Neural progenitor cell (in vitro differentiated cells): ENCODE measurements around the gene LMTK2. TPM values are rescaled to one million over a fixed set of nuclear protein-coding genes. Genes with fewer than 3 reads are reported as not detected.
A peak's percentile ranks its signal among the peaks of the same experiment; 100 is the strongest.

Experiments
- DNase-seq: peaks from one replicate; pipeline ENCODE4 v3.0.0-alpha.2; 2016; ENCODE audit warnings: low spot score
- H2AFZ ChIP-seq: fragments of 200-600 bp; sonication (generic); replicated peaks from 2 replicates; pipeline ENCODE4 v1.6.1; 2016; ENCODE audit warnings: antibody characterized with exemption
- H3F3A ChIP-seq: fragments of 200-600 bp; sonication (generic); 2 replicates; pipeline ENCODE4 v1.6.1; 2016; ENCODE audit warnings: antibody characterized with exemption, low read depth
- H3K27ac ChIP-seq: fragments of 200-600 bp; sonication (generic); 2 replicates; pipeline ENCODE4 v1.5.1; 2016; ENCODE audit warnings: mild to moderate bottlenecking
- H3K27me3 ChIP-seq: fragments of 200-600 bp; sonication (generic); 2 replicates; pipeline ENCODE4 v1.6.1; 2016; ENCODE audit warnings: mild to moderate bottlenecking, moderate library complexity
- H3K36me3 ChIP-seq: fragments of 200-600 bp; sonication (generic); 2 replicates; pipeline ENCODE4 v1.5.1; 2016
- H3K4me1 ChIP-seq: fragments of 200-600 bp; sonication (generic); 2 replicates; pipeline ENCODE4 v1.6.1; 2016; ENCODE audit warnings: mixed run types
- H3K4me2 ChIP-seq: fragments of 200-600 bp; sonication (generic); 2 replicates; pipeline ENCODE4 v1.6.1; 2016
- H3K4me3 ChIP-seq: fragments of 200-600 bp; sonication (generic); 2 replicates; pipeline ENCODE4 v1.5.1; 2016
- H3K79me2 ChIP-seq: fragments of 200-600 bp; sonication (generic); 2 replicates; pipeline ENCODE4 v1.6.1; 2016; ENCODE audit warnings: low read depth
- H3K9ac ChIP-seq: fragments of 200-600 bp; sonication (generic); 2 replicates; pipeline ENCODE4 v1.6.1; 2016
- H3K9me3 ChIP-seq: fragments of 200-600 bp; sonication (generic); 2 replicates; pipeline ENCODE4 v1.5.1; 2016; ENCODE audit warnings: low read depth
- H4K20me1 ChIP-seq: fragments of 200-600 bp; sonication (generic); 2 replicates; pipeline ENCODE4 v1.6.1; 2016; ENCODE audit warnings: low read depth
- H3K27ac Mint-ChIP-seq: 3 replicates; pipeline ENCODE4 v1.8.0; 2021; ENCODE audit warnings: mixed read lengths
- H3K27me3 Mint-ChIP-seq: 2 replicates; pipeline ENCODE4 v1.8.0; 2022; ENCODE audit warnings: low read depth, mild to moderate bottlenecking, inconsistent platforms, moderate library complexity, mixed read lengths; ENCODE audit not compliant: insufficient read depth
- H3K36me3 Mint-ChIP-seq: 3 replicates; pipeline ENCODE4 v1.8.0; 2021; ENCODE audit warnings: mixed read lengths
- H3K4me1 Mint-ChIP-seq: 3 replicates; pipeline ENCODE4 v1.8.0; 2021; ENCODE audit warnings: mixed read lengths
- H3K4me3 Mint-ChIP-seq: 3 replicates; pipeline ENCODE4 v1.8.0; 2021; ENCODE audit warnings: mild to moderate bottlenecking, moderate library complexity, mixed read lengths
- H3K9me3 Mint-ChIP-seq: 3 replicates; pipeline ENCODE4 v1.8.0; 2020; ENCODE audit warnings: mixed read lengths
- CTCF ChIP-seq: fragments of 200-600 bp; sonication (generic); IDR thresholded peaks from 2 replicates; pipeline ENCODE4 v1.5.1; 2017; ENCODE audit warnings: antibody characterized with exemption, mild to moderate bottlenecking
- EZH2 ChIP-seq: fragments of 200-600 bp; sonication (generic); IDR thresholded peaks from 2 replicates; pipeline ENCODE4 v1.6.1; 2017; ENCODE audit warnings: antibody characterized with exemption, mild to moderate bottlenecking, moderate library complexity
- EZH2phosphoT487 ChIP-seq: fragments of 200-600 bp; sonication (generic); IDR thresholded peaks from 2 replicates; pipeline ENCODE4 v1.6.1; 2017; ENCODE audit warnings: antibody characterized with exemption
- total RNA-seq: library from RNA; depleted of rRNA; stranded (reverse); fragments of >200 nt; gene quantifications from 2 replicates; pipeline ENCODE4 v1.2.3, GENCODE V29; 2015; ENCODE audit warnings: low replicate concordance

LMTK2 gene
- 14.1 and 18.0 TPM in 2 replicates for total RNA-seq

- Mint-ChIP-seq H3K36me3 (no peaks in the 10 kb centered on the region), H3K9me3 (peaks cover 4% of the 10 kb centered on the region), H3K4me1 (peaks cover 26% of the 10 kb centered on the region), H3K4me3 (peak within 1 kb of the TSS; percentile 97), H3K27me3 (no peaks in the 10 kb centered on the region), H3K27ac (peak within 1 kb of the TSS; percentile 50)
- H3K4me2 ChIP-seq, result peak within 1 kb of the TSS; percentile 98
- H3K9me3 ChIP-seq, result no peaks in the 10 kb centered on the region
- H2AFZ ChIP-seq, result peak within 1 kb of the TSS; percentile 92
- peak within 1 kb of the TSS; percentile 86 for H3K9ac ChIP-seq
- no peaks in the 10 kb centered on the region for H3K27me3 ChIP-seq
- no peaks in the 10 kb centered on the region for H3K36me3 ChIP-seq
- peaks cover 48% of the 10 kb centered on the region for H3K79me2 ChIP-seq
- peaks cover 25% of the 10 kb centered on the region for H3K4me1 ChIP-seq
- DNase-seq, result peak; percentile 98
- peak within 1 kb of the TSS; percentile 93 for H3K4me3 ChIP-seq
- H3K27ac ChIP-seq, result peak within 1 kb of the TSS; percentile 86
- no peaks in the 10 kb centered on the region for H3F3A ChIP-seq
- peaks cover 44% of the 10 kb centered on the region for H4K20me1 ChIP-seq
- TF ChIP-seq EZH2phosphoT487 (no peak), EZH2 (peak; percentile 39), CTCF (peak; percentile 95)
Observed at GRCh38 chr7:98106647-98107312, at the start of gene LMTK2. Gene LMTK2, plus strand, starts transcription at chr7:98106862. Its CDS starts 316 bp downstream, at chr7:98107178.

GRCh38 chr7:98057157-98057556, 49.5 kb upstream of the LMTK2 start:
- Histone ChIP-seq H3K36me3 (no peaks in the 10 kb centered on the region), H3K9me3 (no peaks in the 10 kb centered on the region), H3K4me3 (no peak overlapping the region), H3K27me3 (no peaks in the 10 kb centered on the region), H2AFZ (no peak overlapping the region), H4K20me1 (no peaks in the 10 kb centered on the region), H3K27ac (no peak overlapping the region), H3K4me2 (no peak overlapping the region), H3K79me2 (no peaks in the 10 kb centered on the region), H3K4me1 (no peaks in the 10 kb centered on the region), H3F3A (no peaks in the 10 kb centered on the region), H3K9ac (no peak overlapping the region)
- no peaks in the 10 kb centered on the region for H3K4me1 Mint-ChIP-seq
- no peak overlapping the region for H3K27ac Mint-ChIP-seq
- H3K36me3 Mint-ChIP-seq, result no peaks in the 10 kb centered on the region
- DNase-seq, result no peak
- H3K4me3 Mint-ChIP-seq, result no peak overlapping the region
- TF ChIP-seq EZH2phosphoT487 (no peak), CTCF (no peak), EZH2 (no peak)
- H3K9me3 Mint-ChIP-seq, result no peaks in the 10 kb centered on the region
- peaks cover 9% of the 10 kb centered on the region for H3K27me3 Mint-ChIP-seq

- TF ChIP-seq CTCF (no peak), EZH2 (no peak), EZH2phosphoT487 (no peak)
Observed at GRCh38 chr7:98058186-98058585, 48.5 kb upstream of the LMTK2 start.

More at GRCh38 chr7:98058186-98058585, 48.5 kb upstream of the LMTK2 start:
- Histone ChIP-seq H3K9ac (no peak overlapping the region), H3K79me2 (no peaks in the 10 kb centered on the region), H3K9me3 (no peaks in the 10 kb centered on the region), H3K27me3 (no peaks in the 10 kb centered on the region), H3K4me2 (no peak overlapping the region), H2AFZ (no peak overlapping the region), H3K27ac (no peak overlapping the region), H4K20me1 (no peaks in the 10 kb centered on the region), H3K4me1 (no peaks in the 10 kb centered on the region), H3K4me3 (no peak overlapping the region), H3K36me3 (no peaks in the 10 kb centered on the region), H3F3A (no peaks in the 10 kb centered on the region)
- Mint-ChIP-seq H3K27ac (no peak overlapping the region), H3K4me1 (no peaks in the 10 kb centered on the region), H3K36me3 (no peaks in the 10 kb centered on the region), H3K4me3 (no peak overlapping the region), H3K9me3 (no peaks in the 10 kb centered on the region), H3K27me3 (peaks cover 9% of the 10 kb centered on the region)
- DNase-seq, result no peak
